SU-DHL-6 (cell line): ENCODE results near the gene ADIPOR2.

Source experiments
- EZH2phosphoT487 ChIP-seq: fragments of 200-600 bp; sonication (generic), shearing (Covaris generic); conservative IDR thresholded peaks from 2 replicates; pipeline ENCODE4 v1.6.1; 2018; ENCODE audit warnings: mild to moderate bottlenecking, antibody characterized with exemption, low read length, moderate library complexity, mixed read lengths
- TF ChIP-seq, protein P1 (sequence below): fragments of 200-600 bp; sonication (generic); IDR thresholded peaks from one replicate; pipeline ENCODE4 v1.5.1; 2017; ENCODE audit warnings: antibody characterized with exemption, mild to moderate bottlenecking, low read length, moderate library complexity; ENCODE audit not compliant: insufficient read depth, poor library complexity, severe bottlenecking

GRCh38 chr12:1705774-1706631, 15.1 kb downstream of the ADIPOR2 start:
- TF ChIP-seq EZH2phosphoT487: no peak
- TF ChIP-seq, protein P1, sequence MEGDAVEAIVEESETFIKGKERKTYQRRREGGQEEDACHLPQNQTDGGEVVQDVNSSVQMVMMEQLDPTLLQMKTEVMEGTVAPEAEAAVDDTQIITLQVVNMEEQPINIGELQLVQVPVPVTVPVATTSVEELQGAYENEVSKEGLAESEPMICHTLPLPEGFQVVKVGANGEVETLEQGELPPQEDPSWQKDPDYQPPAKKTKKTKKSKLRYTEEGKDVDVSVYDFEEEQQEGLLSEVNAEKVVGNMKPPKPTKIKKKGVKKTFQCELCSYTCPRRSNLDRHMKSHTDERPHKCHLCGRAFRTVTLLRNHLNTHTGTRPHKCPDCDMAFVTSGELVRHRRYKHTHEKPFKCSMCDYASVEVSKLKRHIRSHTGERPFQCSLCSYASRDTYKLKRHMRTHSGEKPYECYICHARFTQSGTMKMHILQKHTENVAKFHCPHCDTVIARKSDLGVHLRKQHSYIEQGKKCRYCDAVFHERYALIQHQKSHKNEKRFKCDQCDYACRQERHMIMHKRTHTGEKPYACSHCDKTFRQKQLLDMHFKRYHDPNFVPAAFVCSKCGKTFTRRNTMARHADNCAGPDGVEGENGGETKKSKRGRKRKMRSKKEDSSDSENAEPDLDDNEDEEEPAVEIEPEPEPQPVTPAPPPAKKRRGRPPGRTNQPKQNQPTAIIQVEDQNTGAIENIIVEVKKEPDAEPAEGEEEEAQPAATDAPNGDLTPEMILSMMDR: no peak
